HG02885 (cell line): ENCODE data around the gene PTPN14.

ENCODE experiments used
- ATAC-seq: cut with Tn5 transposase; IDR thresholded peaks from one replicate; pipeline ENCODE4 v1.9.1; 2021; ENCODE audit warnings: mild to moderate bottlenecking; ENCODE audit not compliant: unreplicated experiment, poor library complexity

PTPN14 gene

GRCh38 chr1:214326406-214326805, 225.0 kb downstream of the PTPN14 start:
- ATAC-seq: peak; percentile 38

GRCh38 chr1:214324896-214325800, 226.3 kb downstream of the PTPN14 start:
- no peak for ATAC-seq

GRCh38 chr1:214321705-214322453, 229.5 kb downstream of the PTPN14 start:
- peak; percentile 65 for ATAC-seq

- no peak for ATAC-seq
Measured at GRCh38 chr1:214319938-214320337, 231.5 kb downstream of the PTPN14 start.

- ATAC-seq: no peak
Measured at GRCh38 chr1:214318956-214319736, 232.3 kb downstream of the PTPN14 start.

- peak; percentile 61 for ATAC-seq
Measured at GRCh38 chr1:214318356-214318755, 233.0 kb downstream of the PTPN14 start.

GRCh38 chr1:214317734-214318133, 233.7 kb downstream of the PTPN14 start:
- ATAC-seq: peak; percentile 46

- no peak for ATAC-seq
Measured at GRCh38 chr1:214317300-214317699, 234.1 kb downstream of the PTPN14 start.

GRCh38 chr1:214316593-214316992, 234.8 kb downstream of the PTPN14 start:
- ATAC-seq: no peak

- ATAC-seq: no peak
Measured at GRCh38 chr1:214314178-214314843, 237.1 kb downstream of the PTPN14 start.

GRCh38 chr1:214312530-214313051, 238.8 kb downstream of the PTPN14 start:
- no peak for ATAC-seq

GRCh38 chr1:214310777-214311690, 240.4 kb downstream of the PTPN14 start:
- no peak for ATAC-seq

GRCh38 chr1:214310010-214310409, 241.4 kb downstream of the PTPN14 start:
- peak; percentile 74 for ATAC-seq

GRCh38 chr1:214306269-214306668, 245.1 kb downstream of the PTPN14 start:
- no peak for ATAC-seq

- no peak for ATAC-seq
Measured at GRCh38 chr1:214305164-214305751, 246.1 kb downstream of the PTPN14 start.

- no peak for ATAC-seq
Measured at GRCh38 chr1:214303141-214303930, 248.1 kb downstream of the PTPN14 start.

- no peak for ATAC-seq
Measured at GRCh38 chr1:214301526-214301925, 249.9 kb downstream of the PTPN14 start.
